ENCODE measurements around the gene PRR19.

- TF ChIP-seq USF1 (IDR thresholded peaks at IDR 0.05): no peak
- no peak for TF ChIP-seq MAX (IDR thresholded peaks at IDR 0.05)
- no peak for TF ChIP-seq TAF1 (IDR thresholded peaks at IDR 0.05; ENCODE audit: low read depth)
- no peak for TF ChIP-seq CREB1 (IDR thresholded peaks at IDR 0.05; ENCODE audit: low read depth)
- no peak for TF ChIP-seq EP300 (IDR thresholded peaks at IDR 0.05; ENCODE audit: borderline replicate concordance)
- no peak for TF ChIP-seq EGR1 (IDR thresholded peaks at IDR 0.05)
Measured at GRCh38 chr19:42356686-42357085, 54.8 kb downstream of the PRR19 start.
